H9 (cell line): ENCODE results near the gene PACS1. TPM values are rescaled to one million over a fixed set of nuclear protein-coding genes. Genes with fewer than 3 reads are reported as not detected.

Source experiments
- DNase-seq: peaks from one replicate; pipeline ENCODE4 v3.0.0-alpha.2; 2017
- H2AFZ ChIP-seq: one replicate; pipeline ENCODE4 v1.6.1; 2013; ENCODE audit warnings: mild to moderate bottlenecking, low read length, control low read depth, moderate library complexity
- H2AK5ac ChIP-seq: 2 replicates; pipeline ENCODE4 v1.6.1; 2013; ENCODE audit warnings: low read length, control low read depth, mixed read lengths; ENCODE audit not compliant: insufficient read length
- H2BK120ac ChIP-seq: one replicate; pipeline ENCODE4 v1.6.1; 2013; ENCODE audit warnings: low read depth, mild to moderate bottlenecking, low read length, control low read depth, inconsistent platforms; ENCODE audit not compliant: poor library complexity, severe bottlenecking
- H2BK12ac ChIP-seq: 2 replicates; pipeline ENCODE4 v1.6.1; 2013; ENCODE audit warnings: low read length, control low read depth, mixed read lengths, low read depth; ENCODE audit not compliant: insufficient read length
- H2BK15ac ChIP-seq: 2 replicates; pipeline ENCODE4 v1.6.1; 2013; ENCODE audit warnings: low read depth, low read length, control low read depth
- H2BK20ac ChIP-seq: one replicate; pipeline ENCODE4 v1.6.1; 2013; ENCODE audit warnings: low read depth, mild to moderate bottlenecking, low read length, control low read depth, inconsistent platforms; ENCODE audit not compliant: poor library complexity, severe bottlenecking
- H2BK5ac ChIP-seq: 2 replicates; pipeline ENCODE4 v1.6.1; 2013; ENCODE audit warnings: low read length, control low read depth, mixed read lengths; ENCODE audit not compliant: insufficient read length
- H3K14ac ChIP-seq: 2 replicates; pipeline ENCODE4 v1.6.1; 2013; ENCODE audit warnings: low read length, control low read depth; ENCODE audit not compliant: insufficient read depth
- H3K18ac ChIP-seq: 2 replicates; pipeline ENCODE4 v1.6.1; 2013; ENCODE audit warnings: low read depth, mild to moderate bottlenecking, mixed read lengths, low read length, control low read depth; ENCODE audit not compliant: insufficient read length
- H3K23ac ChIP-seq: 2 replicates; pipeline ENCODE4 v1.6.1; 2013; ENCODE audit warnings: low read length, control low read depth, mixed read lengths, low read depth; ENCODE audit not compliant: insufficient read length
- H3K23me2 ChIP-seq: 2 replicates; pipeline ENCODE4 v1.6.1; 2013; ENCODE audit warnings: low read depth, mild to moderate bottlenecking, mixed read lengths, low read length, control low read depth; ENCODE audit not compliant: insufficient read length, poor library complexity, severe bottlenecking
- H3K27ac ChIP-seq: 2 replicates; pipeline ENCODE4 v1.5.1; 2013; ENCODE audit warnings: low read length, control low read depth, mixed read lengths, low read depth; ENCODE audit not compliant: insufficient read length
- H3K27me3 ChIP-seq: 2 replicates; pipeline ENCODE4 v1.6.1; 2013; ENCODE audit warnings: low read length, control low read depth, inconsistent platforms; ENCODE audit not compliant: insufficient read depth
- H3K4ac ChIP-seq: 2 replicates; pipeline ENCODE4 v1.6.1; 2013; ENCODE audit warnings: low read depth, mild to moderate bottlenecking, control low read depth, inconsistent platforms, low read length, moderate library complexity
- H3K4me1 ChIP-seq: 2 replicates; pipeline ENCODE4 v1.6.1; 2013; ENCODE audit warnings: low read length, control low read depth, inconsistent platforms; ENCODE audit not compliant: insufficient read depth
- H3K4me2 ChIP-seq: 2 replicates; pipeline ENCODE4 v1.6.1; 2013; ENCODE audit warnings: low read length, control low read depth, mixed read lengths; ENCODE audit not compliant: insufficient read length, insufficient read depth
- H3K56ac ChIP-seq: 2 replicates; pipeline ENCODE4 v1.6.1; 2013; ENCODE audit warnings: low read depth, mild to moderate bottlenecking, mixed read lengths, low read length, control low read depth; ENCODE audit not compliant: insufficient read length
- H3K79me1 ChIP-seq: 2 replicates; pipeline ENCODE4 v1.6.1; 2013; ENCODE audit warnings: low read depth, mild to moderate bottlenecking, moderate library complexity, low read length, control low read depth, inconsistent platforms; ENCODE audit not compliant: insufficient read depth, poor library complexity, severe bottlenecking
- H3K79me2 ChIP-seq: 2 replicates; pipeline ENCODE4 v1.6.1; 2013; ENCODE audit warnings: low read length, control low read depth, inconsistent platforms; ENCODE audit not compliant: insufficient read depth
- H3K9ac ChIP-seq: 2 replicates; pipeline ENCODE4 v1.6.1; 2013; ENCODE audit warnings: low read length, control low read depth, mixed read lengths; ENCODE audit not compliant: insufficient read length; ENCODE audit errors: extremely low read depth
- H3K9me3 ChIP-seq: one replicate; pipeline ENCODE4 v1.6.1; 2013; ENCODE audit warnings: low read depth, low read length, inconsistent platforms; ENCODE audit not compliant: control insufficient read depth
- H3T11ph ChIP-seq: one replicate; pipeline ENCODE4 v1.6.1; 2013; ENCODE audit warnings: mild to moderate bottlenecking, low read length, control low read depth, inconsistent platforms
- H4K20me1 ChIP-seq: one replicate; pipeline ENCODE4 v1.6.1; 2013; ENCODE audit not compliant: control insufficient read depth, insufficient read length, insufficient read depth
- H4K5ac ChIP-seq: 2 replicates; pipeline ENCODE4 v1.6.1; 2013; ENCODE audit warnings: low read depth, mild to moderate bottlenecking, mixed read lengths, low read length, control low read depth; ENCODE audit not compliant: insufficient read length
- H4K8ac ChIP-seq: replicated peaks from 2 replicates; pipeline ENCODE4 v1.6.1; 2013; ENCODE audit warnings: low read length, control low read depth, mixed read lengths, low read depth; ENCODE audit not compliant: insufficient read length
- H4K91ac ChIP-seq: 2 replicates; pipeline ENCODE4 v1.6.1; 2013; ENCODE audit warnings: low read depth, mild to moderate bottlenecking, moderate library complexity, mixed read lengths, low read length, control low read depth; ENCODE audit not compliant: insufficient read length
- H3K27ac Mint-ChIP-seq, 3 experiments: 2 replicates in 2 of 3; 3 replicates in 1 of 3; pipeline ENCODE4 v1.8.0; 2020 to 2021; ENCODE audit warnings: mixed read lengths in 3 of 3, mild to moderate bottlenecking in 1 of 3, moderate library complexity in 1 of 3
- H3K27me3 Mint-ChIP-seq: 2 replicates; pipeline ENCODE4 v1.8.0; 2021; ENCODE audit warnings: low read depth, mild to moderate bottlenecking, moderate library complexity, mixed read lengths
- H3K36me3 Mint-ChIP-seq, 3 experiments: 2 replicates in 2 of 3; 3 replicates in 1 of 3; pipeline ENCODE4 v1.8.0; 2020 to 2021; ENCODE audit warnings: low read depth in 3 of 3, mixed read lengths in 3 of 3; ENCODE audit not compliant: insufficient read depth in 1 of 3
- H3K4me1 Mint-ChIP-seq, 2 experiments: 2 replicates each; pipeline ENCODE4 v1.8.0; 2020; ENCODE audit warnings: mixed read lengths in 2 of 2
- H3K4me3 Mint-ChIP-seq, 2 experiments: 2 replicates in 1 of 2; 3 replicates in 1 of 2; pipeline ENCODE4 v1.8.0; 2020 to 2021; ENCODE audit warnings: mild to moderate bottlenecking in 2 of 2, mixed read lengths in 2 of 2, moderate library complexity in 1 of 2
- H3K9me3 Mint-ChIP-seq, 2 experiments: 2 replicates in 1 of 2; 3 replicates in 1 of 2; pipeline ENCODE4 v1.8.0; 2020; ENCODE audit warnings: mild to moderate bottlenecking in 2 of 2, mixed read lengths in 2 of 2, moderate library complexity in 1 of 2
- WGBS: extraction: QIAGEN DNeasy Blood & Tissue Kit; methylation state at CpG from one replicate; pipeline ENCODE4 v1.1.7; 2013; ENCODE audit warnings: missing lambda C conversion rate, low lambda C conversion rate, mixed read lengths; ENCODE audit not compliant: insufficient read length; ENCODE audit errors: extremely low coverage; 5-methylcytosine and 5-hydroxymethylcytosine counted together
- total RNA-seq: library from RNA; stranded (reverse); gene quantifications from 2 replicates; pipeline ENCODE4 v1.2.1, GENCODE V29; 2021
- TF ChIP-seq, protein P1 (sequence below): fragments of 200-600 bp; sonication (generic); conservative IDR thresholded peaks from 3 replicates; pipeline ENCODE4 v1.8.0; 2021; ENCODE audit warnings: antibody characterized with exemption, mild to moderate bottlenecking

Gene PACS1
- total RNA-seq, 1 experiment from 2014 or later: 35.5 TPM

DNA sequence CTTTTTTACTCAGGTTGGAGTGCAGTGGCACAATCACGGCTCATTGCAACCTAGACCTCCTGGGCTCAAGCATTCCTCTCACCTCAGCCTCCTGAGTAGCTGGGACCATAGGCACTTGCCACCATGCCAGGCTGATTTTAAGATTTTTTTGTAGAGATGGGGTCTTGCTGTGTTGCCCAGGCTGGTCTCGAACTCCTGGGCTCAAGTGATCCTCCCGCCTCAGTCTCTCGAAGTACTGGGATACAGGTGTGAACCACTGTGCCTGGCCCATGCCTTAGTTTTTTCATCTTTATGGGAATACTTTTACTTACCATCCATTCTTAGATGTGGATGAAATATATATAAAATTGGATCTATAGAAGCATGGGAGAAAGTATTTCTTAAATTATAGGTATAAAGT lies 5.2 kb downstream of the PACS1 start:
- Histone ChIP-seq H2BK120ac (no peak overlapping the region), H2BK15ac (no peak overlapping the region), H4K8ac (no peak overlapping the region), H3K4me1 (no peaks in the 10 kb centered on the region), H3K9ac (no peak overlapping the region), H2AK5ac (no peak overlapping the region), H3K4ac (no peak overlapping the region), H3K79me2 (peaks cover 2% of the 10 kb centered on the region; the same call in 1 of the 2 replicates), H3K23me2 (peaks cover 4% of the 10 kb centered on the region), H2BK20ac (no peak overlapping the region), H4K20me1 (no peaks in the 10 kb centered on the region), H2AFZ (no peak overlapping the region), H3K4me2 (no peak overlapping the region), H3K18ac (no peak overlapping the region), H3T11ph (no peak overlapping the region), H3K27ac (no peak overlapping the region), H4K91ac (no peak overlapping the region), H2BK5ac (no peak overlapping the region), H2BK12ac (no peak overlapping the region), H3K27me3 (no peaks in the 10 kb centered on the region), H3K9me3 (no peaks in the 10 kb centered on the region), H3K23ac (no peak overlapping the region), H3K79me1 (no peaks in the 10 kb centered on the region), H4K5ac (no peak overlapping the region), H3K56ac (no peak overlapping the region), H3K14ac (no peak overlapping the region)
- no CpG with 5 or more reads among the region's 4 CpGs for WGBS
- DNase-seq: no peak
- TF ChIP-seq, protein P1, sequence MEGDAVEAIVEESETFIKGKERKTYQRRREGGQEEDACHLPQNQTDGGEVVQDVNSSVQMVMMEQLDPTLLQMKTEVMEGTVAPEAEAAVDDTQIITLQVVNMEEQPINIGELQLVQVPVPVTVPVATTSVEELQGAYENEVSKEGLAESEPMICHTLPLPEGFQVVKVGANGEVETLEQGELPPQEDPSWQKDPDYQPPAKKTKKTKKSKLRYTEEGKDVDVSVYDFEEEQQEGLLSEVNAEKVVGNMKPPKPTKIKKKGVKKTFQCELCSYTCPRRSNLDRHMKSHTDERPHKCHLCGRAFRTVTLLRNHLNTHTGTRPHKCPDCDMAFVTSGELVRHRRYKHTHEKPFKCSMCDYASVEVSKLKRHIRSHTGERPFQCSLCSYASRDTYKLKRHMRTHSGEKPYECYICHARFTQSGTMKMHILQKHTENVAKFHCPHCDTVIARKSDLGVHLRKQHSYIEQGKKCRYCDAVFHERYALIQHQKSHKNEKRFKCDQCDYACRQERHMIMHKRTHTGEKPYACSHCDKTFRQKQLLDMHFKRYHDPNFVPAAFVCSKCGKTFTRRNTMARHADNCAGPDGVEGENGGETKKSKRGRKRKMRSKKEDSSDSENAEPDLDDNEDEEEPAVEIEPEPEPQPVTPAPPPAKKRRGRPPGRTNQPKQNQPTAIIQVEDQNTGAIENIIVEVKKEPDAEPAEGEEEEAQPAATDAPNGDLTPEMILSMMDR: no peak
- Mint-ChIP-seq H3K4me1 (peaks cover 9 to 17% of the 10 kb centered on the region in 2 experiments), H3K27ac (no peak overlapping the region), H3K9me3 (no peaks in the 10 kb centered on the region; a peak in 1 of 5 replicates), H3K36me3 (peaks cover 5 to 20% (median 10%) of the 10 kb centered on the region in 3 experiments; a peak in 6 of 7 replicates), H3K4me3 (no peak overlapping the region), H3K27me3 (no peaks in the 10 kb centered on the region)
